Measurements from ENCODE around the gene SORT1. TPM values are rescaled to one million over a fixed set of nuclear protein-coding genes. Genes with fewer than 3 reads are reported as not detected.
A peak's percentile ranks its signal among the peaks of the same experiment; 100 is the strongest.

The SORT1 gene
- total and polyA plus RNA-seq, 2 of the 13 experiments (the other 11 are each of a cell fraction or from before 2014, with no cell fraction given), result 32.4 to 93.0 TPM

DNA sequence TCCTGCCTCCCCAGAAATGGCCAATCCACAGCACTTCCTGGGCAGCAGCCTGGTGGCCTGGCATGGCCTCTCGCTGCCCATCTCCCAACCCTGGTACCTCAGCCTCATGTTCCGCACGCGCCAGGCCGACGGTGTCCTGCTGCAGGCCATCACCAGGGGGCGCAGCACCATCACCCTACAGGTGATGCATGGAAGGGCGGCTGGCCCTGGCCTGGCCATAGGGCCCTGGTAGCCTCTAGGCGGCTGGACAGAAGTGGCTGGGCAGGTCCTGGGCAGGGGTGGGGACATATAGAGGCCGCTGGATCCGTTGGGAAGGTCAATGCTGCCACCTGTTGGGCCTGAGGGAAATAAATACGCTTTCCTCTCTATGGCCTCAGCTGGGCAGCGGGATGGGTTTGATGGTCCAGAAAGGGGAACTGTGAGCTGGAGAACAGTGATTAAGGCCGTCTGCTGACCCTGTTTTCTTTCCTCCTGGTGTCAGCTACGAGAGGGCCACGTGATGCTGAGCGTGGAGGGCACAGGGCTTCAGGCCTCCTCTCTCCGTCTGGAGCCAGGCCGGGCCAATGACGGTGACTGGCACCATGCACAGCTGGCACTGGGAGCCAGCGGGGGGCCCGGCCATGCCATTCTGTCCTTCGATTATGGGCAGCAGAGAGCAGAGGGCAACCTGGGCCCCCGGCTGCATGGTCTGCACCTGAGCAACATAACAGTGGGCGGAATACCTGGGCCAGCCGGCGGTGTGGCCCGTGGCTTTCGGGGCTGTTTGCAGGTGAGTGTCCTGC lies 133.9 kb downstream of the SORT1 start (continued):
- TF ChIP-seq KDM5A (IDR thresholded peaks at IDR 0.05; ENCODE audit: borderline replicate concordance, low read length), result no peak
- no peak for TF ChIP-seq NR2F1 (CRISPR knock-in tag; IDR thresholded peaks at IDR 0.05)
- no peak for TF ChIP-seq ZKSCAN5 (CRISPR knock-in tag; IDR thresholded peaks at IDR 0.05)
- no peak for TF ChIP-seq DDIT3 (CRISPR knock-in tag; IDR thresholded peaks at IDR 0.05)
- TF ChIP-seq ZNF224 (CRISPR knock-in tag; IDR thresholded peaks at IDR 0.05), result no peak
- no peak for TF ChIP-seq JDP2 (CRISPR knock-in tag; IDR thresholded peaks at IDR 0.05; ENCODE audit: borderline replicate concordance)
- peak; percentile 59; the same call in 1 of the 2 replicates for TF ChIP-seq NR2C2 (CRISPR knock-in tag; IDR thresholded peaks at IDR 0.05; ENCODE audit: borderline replicate concordance)
- peak; percentile 23 for TF ChIP-seq PTBP1 (IDR thresholded peaks at IDR 0.05; ENCODE audit: low read depth, low read length, poor library complexity, severe bottlenecking)
- TF ChIP-seq, protein P1, sequence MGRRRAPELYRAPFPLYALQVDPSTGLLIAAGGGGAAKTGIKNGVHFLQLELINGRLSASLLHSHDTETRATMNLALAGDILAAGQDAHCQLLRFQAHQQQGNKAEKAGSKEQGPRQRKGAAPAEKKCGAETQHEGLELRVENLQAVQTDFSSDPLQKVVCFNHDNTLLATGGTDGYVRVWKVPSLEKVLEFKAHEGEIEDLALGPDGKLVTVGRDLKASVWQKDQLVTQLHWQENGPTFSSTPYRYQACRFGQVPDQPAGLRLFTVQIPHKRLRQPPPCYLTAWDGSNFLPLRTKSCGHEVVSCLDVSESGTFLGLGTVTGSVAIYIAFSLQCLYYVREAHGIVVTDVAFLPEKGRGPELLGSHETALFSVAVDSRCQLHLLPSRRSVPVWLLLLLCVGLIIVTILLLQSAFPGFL (CRISPR knock-in tag; IDR thresholded peaks at IDR 0.05), result no peak
- peak; percentile 54; the same call in 1 of the 2 replicates for TF ChIP-seq ZNF709 (CRISPR knock-in tag; IDR thresholded peaks at IDR 0.05)
- TF ChIP-seq ZMAT3 (CRISPR knock-in tag; conservative IDR thresholded peaks at IDR 0.05), result no peak
- no peak for TF ChIP-seq ZNF569 (CRISPR knock-in tag; IDR thresholded peaks at IDR 0.05; ENCODE audit: borderline replicate concordance)
- peak; percentile 53; the same call in 1 of the 2 replicates for TF ChIP-seq HNF4A (CRISPR knock-in tag; IDR thresholded peaks at IDR 0.05)
- TF ChIP-seq ZBTB8A (CRISPR knock-in tag; IDR thresholded peaks at IDR 0.05; ENCODE audit: borderline replicate concordance, low read depth), result no peak
- TF ChIP-seq GABPA (IDR thresholded peaks at IDR 0.05; ENCODE audit: low read depth, low read length), result no peak
- TF ChIP-seq GABPA (CRISPR knock-in tag; IDR thresholded peaks at IDR 0.05; ENCODE audit: low read depth), result no peak
- TF ChIP-seq SMARCC2 (IDR thresholded peaks at IDR 0.05), result no peak
- TF ChIP-seq, protein P2, sequence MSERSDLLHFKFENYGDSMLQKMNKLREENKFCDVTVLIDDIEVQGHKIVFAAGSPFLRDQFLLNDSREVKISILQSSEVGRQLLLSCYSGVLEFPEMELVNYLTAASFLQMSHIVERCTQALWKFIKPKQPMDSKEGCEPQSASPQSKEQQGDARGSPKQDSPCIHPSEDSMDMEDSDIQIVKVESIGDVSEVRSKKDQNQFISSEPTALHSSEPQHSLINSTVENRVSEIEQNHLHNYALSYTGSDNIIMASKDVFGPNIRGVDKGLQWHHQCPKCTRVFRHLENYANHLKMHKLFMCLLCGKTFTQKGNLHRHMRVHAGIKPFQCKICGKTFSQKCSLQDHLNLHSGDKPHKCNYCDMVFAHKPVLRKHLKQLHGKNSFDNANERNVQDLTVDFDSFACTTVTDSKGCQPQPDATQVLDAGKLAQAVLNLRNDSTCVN (CRISPR knock-in tag; IDR thresholded peaks at IDR 0.05; ENCODE audit: borderline replicate concordance), result no peak
- TF ChIP-seq ZNF724P (CRISPR knock-in tag; IDR thresholded peaks at IDR 0.05; ENCODE audit: borderline replicate concordance), result no peak
- TF ChIP-seq ADNP (CRISPR knock-in tag; IDR thresholded peaks at IDR 0.05), result no peak
- no peak for TF ChIP-seq MED13 (CRISPR knock-in tag; IDR thresholded peaks at IDR 0.05)
- no peak for TF ChIP-seq ZNF674 (CRISPR knock-in tag; IDR thresholded peaks at IDR 0.05; ENCODE audit: low read depth)
- no peak for TF ChIP-seq RFX3 (CRISPR knock-in tag; IDR thresholded peaks at IDR 0.05)
- TF ChIP-seq ELK4 (CRISPR knock-in tag; IDR thresholded peaks at IDR 0.05; ENCODE audit: borderline replicate concordance), result no peak
- TF ChIP-seq NR3C1 (CRISPR knock-in tag; IDR thresholded peaks at IDR 0.05), result no peak
